Stomach (tissue), 4 donors: Measurements from ENCODE around the gene STK31.

Source experiments
- EP300 ChIP-seq: sonication (generic); formaldehyde crosslinking; IDR thresholded peaks from one replicate; pipeline ENCODE4 v1.6.1; 2017; ENCODE audit warnings: antibody characterized with exemption
- POLR2A ChIP-seq, 4 donors: fragments of 450-650 bp; IDR thresholded peaks; one replicate each; pipeline ENCODE4 v1.6.1; 2016; ENCODE audit warnings: antibody characterized with exemption in 4 of 4, control low read depth in 2 of 4, mild to moderate bottlenecking in 1 of 4, moderate library complexity in 1 of 4
- POLR2AphosphoS5 ChIP-seq, 3 donors: sonication (generic); formaldehyde crosslinking; IDR thresholded peaks; one replicate each; pipeline ENCODE4 v1.6.1; 2016; ENCODE audit warnings: antibody characterized with exemption in 3 of 3
- TF ChIP-seq, protein P1 (sequence below), 7 experiments: fragments of 450-650 bp in 4 of 7; fragments of 200-600 bp in 3 of 7; sonication (generic) in 3 of 7; IDR thresholded peaks; one replicate each; pipeline ENCODE4 v1.5.1; 2016 to 2019; ENCODE audit warnings: antibody characterized with exemption in 7 of 7, control low read depth in 2 of 7, mild to moderate bottlenecking in 1 of 7

DNA sequence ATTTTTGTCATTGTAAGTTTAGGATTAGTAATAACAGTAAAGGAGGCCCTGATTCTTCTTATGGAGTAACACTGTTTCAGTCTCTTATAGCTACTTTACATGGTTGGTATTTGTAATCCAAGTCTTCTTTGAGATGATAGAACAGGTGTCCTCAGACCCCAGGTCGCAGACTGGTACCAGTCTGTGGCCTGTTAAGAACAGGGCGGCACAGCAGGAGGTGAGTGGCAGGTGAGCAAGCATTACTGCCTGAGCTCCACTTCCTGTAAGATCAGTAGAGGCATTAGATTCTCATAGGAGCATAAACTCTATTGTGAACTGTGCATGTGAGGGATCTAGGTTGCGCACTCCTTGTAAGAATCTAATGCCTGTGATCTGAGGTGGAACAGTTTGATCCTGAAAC, 77.3 kb downstream of the STK31 start:
- TF ChIP-seq, protein P1, sequence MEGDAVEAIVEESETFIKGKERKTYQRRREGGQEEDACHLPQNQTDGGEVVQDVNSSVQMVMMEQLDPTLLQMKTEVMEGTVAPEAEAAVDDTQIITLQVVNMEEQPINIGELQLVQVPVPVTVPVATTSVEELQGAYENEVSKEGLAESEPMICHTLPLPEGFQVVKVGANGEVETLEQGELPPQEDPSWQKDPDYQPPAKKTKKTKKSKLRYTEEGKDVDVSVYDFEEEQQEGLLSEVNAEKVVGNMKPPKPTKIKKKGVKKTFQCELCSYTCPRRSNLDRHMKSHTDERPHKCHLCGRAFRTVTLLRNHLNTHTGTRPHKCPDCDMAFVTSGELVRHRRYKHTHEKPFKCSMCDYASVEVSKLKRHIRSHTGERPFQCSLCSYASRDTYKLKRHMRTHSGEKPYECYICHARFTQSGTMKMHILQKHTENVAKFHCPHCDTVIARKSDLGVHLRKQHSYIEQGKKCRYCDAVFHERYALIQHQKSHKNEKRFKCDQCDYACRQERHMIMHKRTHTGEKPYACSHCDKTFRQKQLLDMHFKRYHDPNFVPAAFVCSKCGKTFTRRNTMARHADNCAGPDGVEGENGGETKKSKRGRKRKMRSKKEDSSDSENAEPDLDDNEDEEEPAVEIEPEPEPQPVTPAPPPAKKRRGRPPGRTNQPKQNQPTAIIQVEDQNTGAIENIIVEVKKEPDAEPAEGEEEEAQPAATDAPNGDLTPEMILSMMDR (IDR thresholded peaks at IDR 0.05) = no peak
- TF ChIP-seq POLR2AphosphoS5 (IDR thresholded peaks at IDR 0.05) (no peak), POLR2A (IDR thresholded peaks at IDR 0.05) (no peak), EP300 (no peak)
